ENCODE results near the gene THSD7B. TPM values are rescaled to one million over a fixed set of nuclear protein-coding genes. Genes with fewer than 3 reads are reported as not detected.
A peak's percentile ranks its signal among the peaks of the same experiment; 100 is the strongest.

THSD7B gene
- total RNA-seq, 1 experiment from 2014 or later = under 0.01 TPM

DNA sequence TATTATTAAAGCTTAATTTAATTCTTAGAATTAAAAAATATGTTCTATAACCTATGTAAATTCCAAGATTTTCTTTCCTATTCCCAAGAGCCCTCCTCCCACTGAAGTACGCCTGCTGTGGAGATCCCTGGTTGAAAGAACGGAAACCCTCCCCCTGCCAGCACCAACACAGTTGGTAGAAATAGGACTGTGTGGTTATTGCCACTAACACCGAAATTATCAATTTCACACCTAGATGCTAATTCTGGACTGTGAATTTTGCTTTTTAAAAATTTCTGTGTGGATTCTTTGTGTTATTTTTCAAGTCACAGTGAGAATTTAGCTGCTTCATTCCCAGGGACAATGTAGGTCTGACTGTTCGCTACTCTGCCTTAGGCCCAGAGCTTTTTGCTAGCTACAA, 893.1 kb downstream of the THSD7B start:
- no peaks in the 10 kb centered on the region for H3K4me1 ChIP-seq (ENCODE audit: insufficient read depth, low read length)
- H3K4me3 ChIP-seq (ENCODE audit: low read length) = no peak overlapping the region
- no peak overlapping the region for H3K4me2 ChIP-seq (ENCODE audit: low read length)
- ChIA-PET CTCF (no interaction called here), POLR2A (ENCODE audit: unreplicated experiment) (no interaction called here)
- ATAC-seq = no peak
- H4K20me1 ChIP-seq (ENCODE audit: low read length) = no peaks in the 10 kb centered on the region
- no peaks in the 10 kb centered on the region for H3K9me3 ChIP-seq (ENCODE audit: low read length)
- TF ChIP-seq, protein P1, sequence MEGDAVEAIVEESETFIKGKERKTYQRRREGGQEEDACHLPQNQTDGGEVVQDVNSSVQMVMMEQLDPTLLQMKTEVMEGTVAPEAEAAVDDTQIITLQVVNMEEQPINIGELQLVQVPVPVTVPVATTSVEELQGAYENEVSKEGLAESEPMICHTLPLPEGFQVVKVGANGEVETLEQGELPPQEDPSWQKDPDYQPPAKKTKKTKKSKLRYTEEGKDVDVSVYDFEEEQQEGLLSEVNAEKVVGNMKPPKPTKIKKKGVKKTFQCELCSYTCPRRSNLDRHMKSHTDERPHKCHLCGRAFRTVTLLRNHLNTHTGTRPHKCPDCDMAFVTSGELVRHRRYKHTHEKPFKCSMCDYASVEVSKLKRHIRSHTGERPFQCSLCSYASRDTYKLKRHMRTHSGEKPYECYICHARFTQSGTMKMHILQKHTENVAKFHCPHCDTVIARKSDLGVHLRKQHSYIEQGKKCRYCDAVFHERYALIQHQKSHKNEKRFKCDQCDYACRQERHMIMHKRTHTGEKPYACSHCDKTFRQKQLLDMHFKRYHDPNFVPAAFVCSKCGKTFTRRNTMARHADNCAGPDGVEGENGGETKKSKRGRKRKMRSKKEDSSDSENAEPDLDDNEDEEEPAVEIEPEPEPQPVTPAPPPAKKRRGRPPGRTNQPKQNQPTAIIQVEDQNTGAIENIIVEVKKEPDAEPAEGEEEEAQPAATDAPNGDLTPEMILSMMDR (conservative IDR thresholded peaks at IDR 0.05; ENCODE audit: low read depth, low read length) = no peak
- TF ChIP-seq EZH2 (IDR thresholded peaks at IDR 0.05; ENCODE audit: low read length, unreplicated experiment) = no peak
- no peak for TF ChIP-seq EZH2phosphoT487 (IDR thresholded peaks at IDR 0.05; ENCODE audit: borderline replicate concordance, low read length)
- no peak overlapping the region for H3K9ac ChIP-seq (ENCODE audit: low read length)
- H3K27ac ChIP-seq (ENCODE audit: low read length) = no peak overlapping the region
- no peak overlapping the region for H2AFZ ChIP-seq (ENCODE audit: low read length)
- DNase-seq = no peak
- H3F3A ChIP-seq (ENCODE audit: low read length, unreplicated experiment) = no peaks in the 10 kb centered on the region
- intact Hi-C loops (cut with micrococcal nuclease) = loop anchor here (5.0 to 10.0 kb wide), 3 partner anchors 191 to 1234 kb away; no protein-coding TSS in a partner anchor
- BruUV-seq (replicated peaks) = no TSS peak
- H3K79me2 ChIP-seq (ENCODE audit: low read length) = no peaks in the 10 kb centered on the region
- H3K27me3 ChIP-seq (ENCODE audit: low read length) = peaks cover 38% of the 10 kb centered on the region
- H3K9me2 ChIP-seq (replicated peaks; ENCODE audit: low read length) = no peaks in the 10 kb centered on the region
- H3K36me3 ChIP-seq (ENCODE audit: low read depth, low read length) = no peaks in the 10 kb centered on the region

GRCh38 chr2:137659616-137660015, 894.3 kb downstream of the THSD7B start:
- Histone ChIP-seq H3K27me3 (ENCODE audit: low read length) (peaks cover 44% of the 10 kb centered on the region), H3K36me3 (ENCODE audit: low read depth, low read length) (no peaks in the 10 kb centered on the region), H3K9me3 (ENCODE audit: low read length) (no peaks in the 10 kb centered on the region), H3K9me2 (replicated peaks; ENCODE audit: low read length) (no peaks in the 10 kb centered on the region), H3K4me3 (ENCODE audit: low read length) (no peak overlapping the region), H4K20me1 (ENCODE audit: low read length) (no peaks in the 10 kb centered on the region), H3K27ac (ENCODE audit: low read length) (no peak overlapping the region), H3K4me1 (ENCODE audit: insufficient read depth, low read length) (no peaks in the 10 kb centered on the region), H3F3A (ENCODE audit: low read length, unreplicated experiment) (no peaks in the 10 kb centered on the region), H3K9ac (ENCODE audit: low read length) (no peak overlapping the region), H2AFZ (ENCODE audit: low read length) (no peak overlapping the region), H3K4me2 (ENCODE audit: low read length) (no peak overlapping the region), H3K79me2 (ENCODE audit: low read length) (no peaks in the 10 kb centered on the region)
- intact Hi-C loops (cut with micrococcal nuclease) = loop anchor here (5.0 to 10.0 kb wide), 3 partner anchors 192 to 1235 kb away; no protein-coding TSS in a partner anchor
- POLR2A ChIA-PET (ENCODE audit: unreplicated experiment) = no interaction called here
- CTCF ChIA-PET = no interaction called here
- ATAC-seq (peak; percentile 92), DNase-seq (peak; percentile 76)
- no TSS peak for BruUV-seq (replicated peaks)
- TF ChIP-seq, protein P1 (conservative IDR thresholded peaks at IDR 0.05; ENCODE audit: low read depth, low read length) = peak; percentile 67
- no peak for TF ChIP-seq EZH2 (IDR thresholded peaks at IDR 0.05; ENCODE audit: low read length, unreplicated experiment)
- TF ChIP-seq EZH2phosphoT487 (IDR thresholded peaks at IDR 0.05; ENCODE audit: borderline replicate concordance, low read length) = no peak

DNA sequence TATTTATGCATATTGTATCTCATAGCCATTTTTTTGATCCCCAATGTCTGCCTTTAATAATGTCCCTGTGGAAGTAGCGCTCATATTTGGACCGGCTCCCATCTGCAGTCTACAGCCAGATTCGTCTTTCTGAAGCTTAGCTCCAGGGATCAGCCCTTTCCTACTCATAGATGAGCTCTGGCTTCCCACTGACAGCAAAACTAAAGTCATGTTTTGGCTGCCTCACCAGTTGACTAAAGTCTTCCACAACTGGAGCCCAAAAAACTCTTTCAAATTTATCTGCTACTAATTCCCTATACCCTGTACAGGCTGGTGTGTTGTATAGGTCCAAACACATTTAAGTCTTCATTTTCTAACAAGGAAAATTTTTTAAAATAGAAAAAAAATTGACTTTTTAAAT, 904.8 kb downstream of the THSD7B start:
- Histone ChIP-seq H3K9ac (ENCODE audit: low read length) (no peak overlapping the region), H3K4me2 (ENCODE audit: low read length) (no peak overlapping the region), H3K36me3 (ENCODE audit: low read depth, low read length) (no peaks in the 10 kb centered on the region), H3K9me2 (replicated peaks; ENCODE audit: low read length) (no peaks in the 10 kb centered on the region), H3K4me3 (ENCODE audit: low read length) (no peak overlapping the region), H3K4me1 (ENCODE audit: insufficient read depth, low read length) (no peaks in the 10 kb centered on the region), H3K9me3 (ENCODE audit: low read length) (no peaks in the 10 kb centered on the region), H3K79me2 (ENCODE audit: low read length) (no peaks in the 10 kb centered on the region), H3K27me3 (ENCODE audit: low read length) (peaks cover 51% of the 10 kb centered on the region), H2AFZ (ENCODE audit: low read length) (no peak overlapping the region), H3K27ac (ENCODE audit: low read length) (no peak overlapping the region), H4K20me1 (ENCODE audit: low read length) (no peaks in the 10 kb centered on the region), H3F3A (ENCODE audit: low read length, unreplicated experiment) (no peaks in the 10 kb centered on the region)
- ChIA-PET POLR2A (ENCODE audit: unreplicated experiment) (no interaction called here), CTCF (no interaction called here)
- DNase-seq (no peak), ATAC-seq (no peak)
- intact Hi-C loops (cut with micrococcal nuclease) = no loop called here
- BruUV-seq (replicated peaks) = no TSS peak
- TF ChIP-seq EZH2phosphoT487 (IDR thresholded peaks at IDR 0.05; ENCODE audit: borderline replicate concordance, low read length) (no peak), EZH2 (IDR thresholded peaks at IDR 0.05; ENCODE audit: low read length, unreplicated experiment) (no peak)
- TF ChIP-seq, protein P1 (conservative IDR thresholded peaks at IDR 0.05; ENCODE audit: low read depth, low read length) = no peak

All from PC-3 (cell line).